Caki2 (cell line): ENCODE data around the gene NUP43. TPM values are rescaled to one million over a fixed set of nuclear protein-coding genes. Genes with fewer than 3 reads are reported as not detected.
"Not testable (repeated sequence)": the region's sequence is repeated elsewhere in the genome, so short reads cannot be mapped to it uniquely, and the experiment has no call there.

ENCODE experiments used
- DNase-seq: peaks from one replicate; pipeline ENCODE4 v3.0.0-alpha.2; 2015; ENCODE audit warnings: low read depth
- in situ Hi-C: cut with HindIII; loops from 2 replicates; pipeline ENCODE4 v1.10.0; 2016; ENCODE audit warnings: low sequenced_read_pairs, low pct_unique_long_range_greater_than_20kb, mixed read lengths
- total RNA-seq: library from RNA; depleted of rRNA; stranded (reverse); fragments of >200 nt; shearing (Covaris generic); gene quantifications from 2 replicates; pipeline ENCODE4 v1.2.3, GENCODE V29; 2014; ENCODE audit warnings: low replicate concordance

The NUP43 gene
- total RNA-seq, 1 experiment from 2014 or later: 28.2 TPM

GRCh38 chr6:149751239-149751638 lies 4.9 kb upstream of the NUP43 start:
- no peak for DNase-seq
- in situ Hi-C loops: no loop called here

- DNase-seq: peak; percentile 77
- in situ Hi-C loops: no loop called here
Observed at GRCh38 chr6:149750136-149750609, 3.8 kb upstream of the NUP43 start.

GRCh38 chr6:149749594-149750135 lies 3.3 kb upstream of the NUP43 start, which contains the start of gene PCMT1:
TSS of gene PCMT1 (plus strand) at chr6:149749741. CDS start at chr6:149749902, 161 bp downstream.
- peak; percentile 81 for DNase-seq
- in situ Hi-C loops: no loop called here

GRCh38 chr6:149749082-149749593 lies 2.8 kb upstream of the NUP43 start:
- in situ Hi-C loops, DNase-seq: not testable (repeated sequence)

- DNase-seq, in situ Hi-C loops: not testable (repeated sequence)
Observed at GRCh38 chr6:149745252-149745651, 1.1 kb downstream of the NUP43 start.

GRCh38 chr6:149734915-149735314 lies 11.4 kb downstream of the NUP43 start:
- in situ Hi-C loops: no loop called here
- DNase-seq: no peak

GRCh38 chr6:149733089-149733720 lies 13.1 kb downstream of the NUP43 start:
- DNase-seq: no peak
- in situ Hi-C loops: no loop called here

- in situ Hi-C loops: no loop called here
- DNase-seq: no peak
Observed at GRCh38 chr6:149729824-149730223, 16.5 kb downstream of the NUP43 start.

- in situ Hi-C loops: no loop called here
- no peak for DNase-seq
Observed at GRCh38 chr6:149728499-149729234, 17.7 kb downstream of the NUP43 start.

- in situ Hi-C loops: no loop called here
- no peak for DNase-seq
Observed at GRCh38 chr6:149727793-149728498, 18.4 kb downstream of the NUP43 start.

- in situ Hi-C loops: no loop called here
- no peak for DNase-seq
Observed at GRCh38 chr6:149725785-149726184, 20.5 kb downstream of the NUP43 start.

GRCh38 chr6:149723771-149724417 lies 22.4 kb downstream of the NUP43 start:
- peak; percentile 71 for DNase-seq
- in situ Hi-C loops: no loop called here

- in situ Hi-C loops: no loop called here
- DNase-seq: no peak
Observed at GRCh38 chr6:149723262-149723661, 23.1 kb downstream of the NUP43 start.

- no peak for DNase-seq
- in situ Hi-C loops: no loop called here
Observed at GRCh38 chr6:149719531-149719930, 26.8 kb downstream of the NUP43 start.

- DNase-seq: peak; percentile 84
- in situ Hi-C loops: no loop called here
Observed at GRCh38 chr6:149717588-149718458, 28.5 kb downstream of the NUP43 start, which contains the start of gene LATS1. TSS of gene LATS1 (minus strand) at chr6:149718101. CDS start at chr6:149702126, 15,975 bp downstream.

- in situ Hi-C loops: no loop called here
- DNase-seq: no peak
Observed at GRCh38 chr6:149717255-149717587, 29.1 kb downstream of the NUP43 start.
